Gastroesophageal sphincter (tissue), 3 donors: ENCODE measurements around the gene SYNM.

Experiments
- POLR2A ChIP-seq, 2 donors: fragments of 450-650 bp; IDR thresholded peaks; one replicate each; pipeline ENCODE4 v1.6.1; 2017; ENCODE audit warnings: antibody characterized with exemption in 2 of 2, mild to moderate bottlenecking in 2 of 2, moderate library complexity in 1 of 2
- TF ChIP-seq, protein P1 (sequence below), 4 experiments: fragments of 200-600 bp in 2 of 4; fragments of 450-650 bp in 2 of 4; sonication (generic) in 1 of 4; IDR thresholded peaks; one replicate each; pipeline ENCODE4 v1.5.1; 2017 to 2019; ENCODE audit warnings: antibody characterized with exemption in 4 of 4, mild to moderate bottlenecking in 2 of 4, moderate library complexity in 2 of 4

DNA sequence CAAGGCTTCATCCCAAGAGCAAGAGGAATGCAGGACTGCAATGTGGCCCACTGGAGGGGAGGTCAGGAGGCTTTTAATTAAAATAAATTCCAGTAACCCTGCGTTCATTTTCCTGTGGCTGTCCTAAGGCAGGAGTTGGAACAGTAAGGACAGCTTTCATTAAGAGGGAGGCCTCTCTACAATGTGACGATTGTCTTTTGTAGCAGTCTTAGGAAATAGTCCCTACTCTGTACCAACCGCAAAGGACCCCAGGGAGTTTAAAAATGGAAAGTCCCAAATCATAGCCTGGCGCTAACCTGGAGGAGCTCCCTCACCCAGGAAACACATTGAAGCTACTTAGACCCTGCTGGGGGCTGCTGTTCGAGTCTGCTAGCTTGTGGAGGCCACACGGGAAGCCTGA is 62.8 kb downstream of the SYNM start:
- TF ChIP-seq, protein P1, sequence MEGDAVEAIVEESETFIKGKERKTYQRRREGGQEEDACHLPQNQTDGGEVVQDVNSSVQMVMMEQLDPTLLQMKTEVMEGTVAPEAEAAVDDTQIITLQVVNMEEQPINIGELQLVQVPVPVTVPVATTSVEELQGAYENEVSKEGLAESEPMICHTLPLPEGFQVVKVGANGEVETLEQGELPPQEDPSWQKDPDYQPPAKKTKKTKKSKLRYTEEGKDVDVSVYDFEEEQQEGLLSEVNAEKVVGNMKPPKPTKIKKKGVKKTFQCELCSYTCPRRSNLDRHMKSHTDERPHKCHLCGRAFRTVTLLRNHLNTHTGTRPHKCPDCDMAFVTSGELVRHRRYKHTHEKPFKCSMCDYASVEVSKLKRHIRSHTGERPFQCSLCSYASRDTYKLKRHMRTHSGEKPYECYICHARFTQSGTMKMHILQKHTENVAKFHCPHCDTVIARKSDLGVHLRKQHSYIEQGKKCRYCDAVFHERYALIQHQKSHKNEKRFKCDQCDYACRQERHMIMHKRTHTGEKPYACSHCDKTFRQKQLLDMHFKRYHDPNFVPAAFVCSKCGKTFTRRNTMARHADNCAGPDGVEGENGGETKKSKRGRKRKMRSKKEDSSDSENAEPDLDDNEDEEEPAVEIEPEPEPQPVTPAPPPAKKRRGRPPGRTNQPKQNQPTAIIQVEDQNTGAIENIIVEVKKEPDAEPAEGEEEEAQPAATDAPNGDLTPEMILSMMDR (IDR thresholded peaks at IDR 0.05): no peak
- TF ChIP-seq POLR2A (IDR thresholded peaks at IDR 0.05): no peak
